GM23248 (cell line): ENCODE results near the gene MAP3K19.

Experiments
- EZH2 ChIP-seq: fragments of 200-600 bp; sonication (generic); IDR thresholded peaks from 2 replicates; pipeline ENCODE4 v1.6.1; 2018; ENCODE audit warnings: antibody characterized with exemption, mild to moderate bottlenecking; ENCODE audit not compliant: insufficient read depth, poor library complexity, severe bottlenecking
- EZH2phosphoT487 ChIP-seq: fragments of 200-600 bp; sonication (generic); IDR thresholded peaks from 2 replicates; pipeline ENCODE4 v1.6.1; 2018; ENCODE audit warnings: antibody characterized with exemption, moderate library complexity, mild to moderate bottlenecking, low read depth; ENCODE audit not compliant: insufficient read depth

GRCh38 chr2:135021618-135022017 is 25.6 kb downstream of the MAP3K19 start:
- no peak for TF ChIP-seq EZH2
- TF ChIP-seq EZH2phosphoT487: no peak
